ENCODE measurements around the gene KEAP1.
"Not testable (repeated sequence)": the region's sequence is repeated elsewhere in the genome, so short reads cannot be mapped to it uniquely, and the experiment has no call there.

DNA sequence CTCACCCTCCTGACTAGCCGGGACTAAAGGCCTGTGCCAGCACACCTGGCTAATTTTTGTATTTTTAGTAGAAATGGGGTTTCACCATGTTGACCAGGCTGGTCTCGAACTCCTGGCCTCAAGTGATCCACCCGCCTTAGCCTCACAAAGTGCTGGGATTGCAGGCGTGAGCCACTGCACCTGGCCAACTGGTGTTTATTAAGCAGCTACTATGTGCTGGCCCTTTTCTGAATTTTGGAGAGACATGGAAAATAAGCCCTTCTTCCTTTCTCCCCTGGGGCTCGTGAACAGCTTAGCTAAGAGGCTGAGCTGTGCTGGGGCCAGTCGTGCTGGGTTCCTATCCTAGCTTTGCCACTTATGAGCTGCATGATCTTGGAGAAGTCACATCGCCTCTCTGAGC, 44.4 kb downstream of the KEAP1 start:
- not testable (repeated sequence) for TF ChIP-seq CTCF, POLR2A (IDR thresholded peaks at IDR 0.05)

Measured in thyroid gland (tissue), 4 donors.